Superior temporal gyrus (tissue), 1 donor: ENCODE measurements around the gene KHK.

ENCODE experiments used
- DNase-seq: peaks from one replicate; pipeline ENCODE4 v3.0.0-alpha.2; 2016; ENCODE audit errors: extremely low spot score

KHK gene

DNA sequence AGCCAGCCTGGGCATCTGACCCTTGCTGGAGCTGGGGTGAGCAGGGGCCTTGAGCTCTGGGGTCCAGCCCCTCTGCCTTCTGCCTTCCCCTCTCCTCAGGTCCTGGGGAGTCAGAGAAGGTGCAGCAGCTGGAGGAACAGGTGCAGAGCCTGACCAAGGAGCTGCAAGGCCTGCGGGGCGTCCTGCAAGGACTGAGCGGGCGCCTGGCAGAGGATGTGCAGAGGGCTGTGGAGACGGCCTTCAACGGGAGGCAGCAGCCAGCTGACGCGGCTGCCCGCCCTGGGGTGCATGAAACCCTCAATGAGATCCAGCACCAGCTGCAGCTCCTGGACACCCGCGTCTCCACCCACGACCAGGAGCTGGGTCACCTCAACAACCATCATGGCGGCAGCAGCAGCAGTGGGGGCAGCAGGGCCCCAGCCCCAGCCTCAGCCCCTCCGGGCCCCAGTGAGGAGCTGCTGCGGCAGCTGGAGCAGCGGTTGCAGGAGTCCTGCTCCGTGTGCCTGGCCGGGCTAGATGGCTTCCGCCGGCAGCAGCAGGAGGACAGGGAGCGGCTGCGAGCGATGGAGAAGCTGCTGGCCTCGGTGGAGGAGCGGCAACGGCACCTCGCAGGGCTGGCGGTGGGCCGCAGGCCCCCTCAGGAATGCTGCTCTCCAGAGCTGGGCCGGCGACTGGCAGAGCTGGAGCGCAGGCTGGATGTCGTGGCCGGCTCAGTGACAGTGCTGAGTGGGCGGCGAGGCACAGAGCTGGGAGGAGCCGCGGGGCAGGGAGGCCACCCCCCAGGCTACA lies 4.4 kb upstream of the KHK start:
- no peak for DNase-seq

DNA sequence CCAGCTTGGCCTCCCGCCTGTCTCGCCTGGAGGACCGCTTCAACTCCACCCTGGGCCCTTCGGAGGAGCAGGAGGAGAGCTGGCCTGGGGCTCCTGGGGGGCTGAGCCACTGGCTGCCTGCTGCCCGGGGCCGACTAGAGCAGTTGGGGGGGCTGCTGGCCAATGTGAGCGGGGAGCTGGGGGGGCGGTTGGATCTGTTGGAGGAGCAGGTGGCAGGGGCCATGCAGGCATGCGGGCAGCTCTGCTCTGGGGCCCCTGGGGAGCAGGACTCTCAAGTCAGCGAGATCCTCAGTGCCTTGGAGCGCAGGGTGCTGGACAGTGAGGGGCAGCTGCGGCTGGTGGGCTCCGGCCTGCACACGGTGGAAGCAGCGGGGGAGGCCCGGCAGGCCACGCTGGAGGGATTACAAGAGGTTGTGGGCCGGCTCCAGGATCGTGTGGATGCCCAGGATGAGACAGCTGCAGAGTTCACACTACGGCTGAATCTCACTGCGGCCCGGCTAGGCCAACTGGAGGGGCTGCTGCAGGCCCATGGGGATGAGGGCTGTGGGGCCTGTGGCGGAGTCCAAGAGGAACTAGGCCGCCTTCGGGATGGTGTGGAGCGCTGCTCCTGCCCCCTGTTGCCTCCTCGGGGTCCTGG lies 3.7 kb upstream of the KHK start:
- DNase-seq, result no peak

DNA sequence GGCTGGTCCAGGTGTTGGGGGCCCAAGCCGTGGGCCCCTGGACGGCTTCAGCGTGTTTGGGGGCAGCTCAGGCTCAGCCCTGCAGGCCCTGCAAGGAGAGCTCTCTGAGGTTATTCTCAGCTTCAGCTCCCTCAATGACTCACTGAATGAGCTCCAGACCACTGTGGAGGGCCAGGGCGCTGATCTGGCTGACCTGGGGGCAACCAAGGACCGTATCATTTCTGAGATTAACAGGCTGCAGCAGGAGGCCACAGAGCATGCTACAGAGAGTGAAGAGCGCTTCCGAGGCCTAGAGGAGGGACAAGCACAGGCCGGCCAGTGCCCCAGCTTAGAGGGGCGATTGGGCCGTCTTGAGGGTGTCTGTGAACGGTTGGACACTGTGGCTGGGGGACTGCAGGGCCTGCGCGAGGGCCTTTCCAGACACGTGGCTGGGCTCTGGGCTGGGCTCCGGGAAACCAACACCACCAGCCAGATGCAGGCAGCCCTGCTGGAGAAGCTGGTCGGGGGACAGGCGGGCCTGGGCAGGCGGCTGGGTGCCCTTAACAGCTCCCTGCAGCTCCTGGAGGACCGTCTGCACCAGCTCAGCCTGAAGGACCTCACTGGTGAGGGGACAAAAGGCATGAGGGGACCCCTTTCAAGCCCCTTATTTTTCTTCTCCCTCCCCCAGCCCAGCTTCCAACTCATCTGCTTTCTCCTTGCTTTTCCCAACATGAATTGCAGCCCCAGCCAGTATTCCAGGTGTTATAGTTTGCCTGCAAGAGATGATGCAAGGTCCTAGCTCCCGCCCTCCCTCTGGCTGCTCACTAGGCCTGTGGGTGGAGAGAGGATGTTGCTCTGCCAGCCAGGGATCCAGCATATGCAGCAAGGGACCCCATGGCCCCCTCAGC lies 2.9 kb upstream of the KHK start:
- no peak for DNase-seq

DNA sequence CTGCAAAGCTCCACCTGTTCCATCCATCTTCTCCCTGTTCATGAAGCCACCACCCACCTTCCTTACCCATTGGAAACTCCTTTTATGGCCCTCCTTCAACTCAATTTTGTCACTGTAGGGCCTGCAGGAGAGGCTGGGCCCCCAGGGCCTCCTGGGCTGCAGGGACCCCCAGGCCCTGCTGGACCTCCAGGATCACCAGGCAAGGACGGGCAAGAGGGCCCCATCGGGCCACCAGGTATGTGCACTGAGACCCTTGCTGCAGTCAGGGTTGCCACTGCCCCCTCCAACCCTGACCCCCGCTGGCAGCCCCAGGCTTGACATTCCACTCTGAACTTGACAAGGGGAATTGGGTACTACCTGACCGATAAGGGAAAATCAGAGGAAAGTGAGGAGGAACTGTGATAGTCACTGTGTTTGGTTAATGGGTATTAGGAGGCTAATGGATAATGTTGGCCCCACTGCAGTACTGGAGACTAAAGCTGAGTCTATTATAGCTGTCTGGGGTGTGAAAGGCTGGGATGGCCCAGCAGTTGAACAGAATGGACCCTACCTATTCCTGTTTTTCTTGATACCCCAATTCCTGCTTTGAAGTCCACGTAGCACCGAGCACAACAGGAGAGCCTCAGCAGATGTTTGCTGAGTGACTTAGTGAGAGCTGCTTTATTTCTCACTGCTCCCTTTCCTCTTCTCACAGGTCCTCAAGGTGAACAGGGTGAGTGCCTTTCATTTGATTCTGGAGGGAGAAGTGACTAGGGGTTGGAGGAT lies 2.1 kb upstream of the KHK start:
- no peak for DNase-seq

DNA sequence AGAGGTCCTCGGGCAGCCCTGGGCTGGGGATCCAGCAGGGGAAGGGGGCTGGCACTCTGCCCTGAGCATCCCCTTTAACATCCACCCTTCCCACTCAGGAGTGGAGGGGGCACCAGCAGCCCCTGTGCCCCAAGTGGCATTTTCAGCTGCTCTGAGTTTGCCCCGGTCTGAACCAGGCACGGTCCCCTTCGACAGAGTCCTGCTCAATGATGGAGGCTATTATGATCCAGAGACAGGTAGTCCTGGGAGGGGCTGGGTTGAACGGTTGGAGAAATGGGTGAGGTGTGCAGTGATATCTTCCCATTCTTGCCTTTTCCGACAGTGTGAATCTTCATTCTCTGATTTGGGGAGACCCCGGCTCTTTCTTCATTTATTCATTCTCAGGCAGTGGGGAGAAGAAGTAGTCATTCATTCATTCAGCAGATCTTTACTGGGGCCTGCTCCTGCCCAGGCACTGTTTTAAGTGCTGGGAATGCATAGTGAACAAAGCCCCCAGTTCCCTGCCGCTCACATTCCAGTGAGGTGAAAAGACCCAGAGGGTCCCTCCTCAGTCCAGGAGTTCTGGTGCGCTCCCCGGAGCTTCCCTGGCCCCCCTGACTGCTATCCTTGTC lies 1.4 kb upstream of the KHK start:
- no peak for DNase-seq

DNA sequence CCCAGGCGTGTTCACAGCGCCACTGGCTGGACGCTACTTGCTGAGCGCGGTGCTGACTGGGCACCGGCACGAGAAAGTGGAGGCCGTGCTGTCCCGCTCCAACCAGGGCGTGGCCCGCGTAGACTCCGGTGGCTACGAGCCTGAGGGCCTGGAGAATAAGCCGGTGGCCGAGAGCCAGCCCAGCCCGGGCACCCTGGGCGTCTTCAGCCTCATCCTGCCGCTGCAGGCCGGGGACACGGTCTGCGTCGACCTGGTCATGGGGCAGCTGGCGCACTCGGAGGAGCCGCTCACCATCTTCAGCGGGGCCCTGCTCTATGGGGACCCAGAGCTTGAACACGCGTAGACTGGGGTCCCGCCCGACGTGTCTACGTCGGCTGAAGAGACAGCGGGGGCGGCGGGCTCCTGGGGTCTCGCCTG lies 891 bp upstream of the KHK start:
- peak; percentile 74 for DNase-seq

DNA sequence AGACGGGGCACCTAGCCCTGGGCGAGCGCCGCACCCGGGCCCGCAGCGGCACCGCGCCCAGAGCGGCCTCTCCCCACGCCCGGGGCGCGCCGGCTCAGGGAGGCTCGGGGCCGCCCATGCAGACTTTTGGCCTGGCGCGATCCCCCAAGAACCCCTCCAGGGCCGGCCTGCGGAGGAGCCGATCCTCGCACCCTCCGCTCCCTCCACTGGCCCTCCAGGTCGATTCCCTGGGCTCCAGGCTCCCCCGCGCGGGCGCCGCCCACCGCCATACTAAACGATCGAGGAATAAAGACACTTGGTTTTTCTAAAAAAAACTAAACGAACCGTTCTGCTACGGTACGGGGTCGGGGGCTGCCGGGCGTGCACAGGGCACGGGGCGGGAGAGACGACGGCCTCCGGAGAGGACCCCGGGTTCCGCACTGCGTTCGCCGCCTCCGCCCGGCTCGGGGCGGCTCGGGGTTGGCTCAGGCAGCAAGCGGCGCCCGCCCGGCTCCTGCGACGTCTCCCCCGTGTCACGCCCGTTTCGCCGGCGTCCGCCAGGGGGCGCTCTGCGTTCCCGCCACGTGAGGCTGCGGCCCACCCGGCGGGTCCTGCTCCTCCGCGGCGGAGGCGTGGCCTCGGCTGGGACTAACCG lies 365 bp upstream of the KHK start:
- DNase-seq, result peak; percentile 95

DNA sequence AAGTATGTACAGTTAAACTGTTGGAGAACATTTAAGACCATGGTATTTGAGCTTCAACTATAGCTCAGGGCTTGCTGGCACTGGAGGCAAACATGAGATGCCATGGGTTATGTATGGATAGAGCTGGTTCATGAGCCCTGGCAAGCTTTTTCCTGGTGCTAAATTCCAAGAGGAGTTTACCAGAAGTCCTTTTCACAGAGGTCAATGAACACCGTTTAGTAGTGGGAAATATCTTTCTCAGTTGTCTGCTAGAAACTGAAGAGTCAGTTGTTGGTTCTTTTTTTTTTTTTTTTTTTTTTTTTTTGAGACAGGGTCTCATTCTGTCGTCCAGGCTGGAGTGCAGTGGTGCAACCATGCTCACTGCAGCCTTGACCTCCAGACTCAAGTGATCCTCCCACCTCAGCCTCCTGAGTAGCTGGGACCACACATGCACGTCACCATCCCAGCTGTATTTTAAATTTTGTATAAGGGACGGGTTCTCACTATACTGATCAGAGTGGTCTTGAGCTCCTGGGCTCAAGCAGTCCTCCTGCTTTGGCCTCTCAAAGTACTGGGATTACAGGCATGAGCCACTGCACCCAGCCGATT lies 1.3 kb downstream of the KHK start:
- peak; percentile 11 for DNase-seq

DNA sequence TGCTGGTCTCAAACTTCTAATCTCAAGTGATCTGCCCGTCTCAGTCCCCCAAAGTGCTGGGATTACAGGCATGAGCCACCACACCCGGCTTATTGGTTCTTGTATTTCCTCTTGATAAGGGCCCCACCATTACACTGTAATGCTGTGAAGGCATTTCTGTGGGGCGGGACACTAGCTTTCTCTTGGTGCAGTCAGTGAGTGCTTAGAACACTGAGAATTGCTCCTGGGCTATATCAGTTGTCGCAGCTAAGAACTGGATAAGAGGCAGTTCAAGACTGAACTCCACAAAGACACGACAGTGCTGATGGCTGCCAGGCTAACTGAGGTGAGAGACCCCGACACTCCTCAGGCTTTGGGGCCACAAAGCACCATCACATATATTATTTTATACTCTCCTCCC lies 2.1 kb downstream of the KHK start:
- DNase-seq, result no peak

DNA sequence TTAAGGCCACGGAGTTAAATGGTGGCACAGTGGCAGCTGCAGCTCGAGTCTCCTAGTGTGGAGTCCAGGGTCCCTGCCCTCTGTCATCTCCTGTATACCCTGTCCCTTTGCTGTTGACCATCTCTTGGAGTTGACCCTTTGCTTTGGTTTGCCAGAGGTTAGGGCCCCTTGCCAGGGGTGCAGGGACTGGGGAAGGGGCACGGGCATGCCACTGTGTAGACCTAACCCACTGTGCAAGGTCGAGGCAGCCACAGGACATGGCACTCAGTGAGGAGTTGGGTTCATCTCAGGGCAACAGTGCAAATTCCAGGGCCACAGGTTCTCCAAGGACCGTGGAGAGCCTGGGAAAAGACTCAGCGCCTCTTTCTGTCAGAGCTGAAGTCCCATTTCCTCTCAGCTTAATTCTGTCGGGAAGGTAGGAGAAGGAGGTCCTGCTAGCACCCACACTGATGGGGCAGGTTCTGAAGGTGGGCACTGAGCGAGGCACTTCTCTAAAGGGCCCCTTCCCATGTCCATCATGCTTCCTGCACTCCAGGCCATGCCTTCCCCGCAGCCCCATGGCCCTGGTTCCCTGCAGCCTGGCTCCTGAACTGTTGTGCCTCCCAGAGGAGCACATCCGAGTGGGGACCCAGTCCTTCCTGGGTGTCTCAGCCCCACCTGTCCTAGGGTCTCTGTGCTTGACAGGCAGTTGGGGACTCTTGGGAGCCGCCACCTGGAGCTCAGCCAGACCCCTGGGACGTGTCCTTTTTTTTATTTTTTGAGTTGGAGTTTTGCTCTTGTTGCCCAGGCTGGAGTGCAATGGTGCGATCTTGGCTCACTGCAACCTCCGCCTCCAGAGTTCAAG lies 2.8 kb downstream of the KHK start:
- no peak for DNase-seq

DNA sequence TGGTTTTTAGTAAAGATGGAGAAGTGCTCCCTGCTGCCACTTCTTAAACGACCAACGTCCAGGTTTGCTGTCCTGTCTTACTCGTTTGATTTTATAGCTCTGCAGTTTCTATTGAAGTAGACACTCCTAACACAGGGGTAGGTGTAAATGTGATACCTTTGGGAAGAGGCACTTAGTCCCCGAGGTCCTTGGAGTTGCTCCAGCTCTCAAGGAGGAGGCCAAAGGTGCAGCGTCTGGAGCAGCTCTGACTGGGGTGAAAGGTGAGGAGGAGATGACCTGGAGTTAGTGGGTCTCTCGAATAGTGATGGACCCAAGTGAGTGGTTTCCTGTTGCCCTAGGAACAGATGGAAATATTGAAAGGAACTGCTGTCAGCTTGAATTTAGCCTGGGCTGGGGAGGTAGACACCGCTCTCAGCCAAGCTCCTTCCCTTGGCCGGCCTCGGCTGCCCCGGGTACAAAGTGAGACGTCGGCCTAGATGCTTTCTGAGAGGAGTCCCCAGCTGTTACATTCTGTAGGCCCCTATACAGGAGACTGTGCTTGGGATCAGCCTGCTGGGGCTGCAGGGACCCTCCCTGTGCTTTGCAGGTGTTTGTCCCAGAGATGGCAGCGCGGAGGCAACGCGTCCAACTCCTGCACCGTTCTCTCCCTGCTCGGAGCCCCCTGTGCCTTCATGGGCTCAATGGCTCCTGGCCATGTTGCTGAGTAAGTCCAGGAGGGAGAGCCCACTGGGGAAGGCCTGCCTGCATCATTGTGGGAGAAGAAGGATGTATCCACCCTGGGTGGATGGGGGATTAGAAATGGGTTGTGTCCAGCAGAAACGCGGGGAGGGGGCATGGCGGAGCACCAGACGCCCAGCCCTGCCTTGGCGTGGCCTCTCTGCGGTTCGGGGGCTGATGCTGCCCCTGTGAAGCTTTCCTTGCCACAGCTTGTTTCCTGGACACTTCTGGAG lies 5.4 kb downstream of the KHK start:
- DNase-seq, result no peak

DNA sequence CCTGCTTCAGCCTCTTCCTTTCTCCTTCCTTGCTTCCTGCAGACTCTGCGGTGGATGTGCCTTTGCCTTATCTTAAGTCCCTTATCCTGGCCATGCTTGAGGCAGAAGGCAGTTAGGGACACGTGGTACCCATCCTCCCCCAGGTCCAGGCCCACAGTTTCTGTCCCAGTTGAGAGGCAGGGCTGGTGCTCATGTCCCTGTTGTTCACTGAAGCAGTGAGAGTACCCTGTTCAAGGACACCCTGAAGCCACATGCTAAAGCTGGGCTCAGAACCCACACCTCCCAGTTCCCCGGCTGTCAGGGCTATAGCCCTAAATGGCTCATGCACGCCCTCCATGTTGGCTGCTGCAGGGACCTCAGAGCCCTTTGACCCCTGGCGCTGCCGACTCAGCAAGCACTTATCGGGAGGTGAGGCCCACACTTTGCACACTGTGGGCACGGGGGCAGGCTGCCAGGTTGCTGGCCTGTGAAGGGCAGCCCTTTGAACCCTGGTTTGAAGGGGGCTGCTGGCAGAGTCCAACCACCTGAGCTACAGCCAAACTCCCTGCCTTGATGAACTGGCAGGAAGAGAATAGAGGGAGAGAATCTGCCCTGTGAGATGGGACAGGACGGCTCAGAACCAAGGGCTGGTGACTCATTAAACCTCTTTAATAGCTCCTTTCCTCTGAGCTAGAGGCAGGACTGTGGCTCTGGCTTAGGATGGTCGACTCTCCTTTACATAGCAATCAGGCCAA lies 6.3 kb downstream of the KHK start:
- DNase-seq, result no peak

DNA sequence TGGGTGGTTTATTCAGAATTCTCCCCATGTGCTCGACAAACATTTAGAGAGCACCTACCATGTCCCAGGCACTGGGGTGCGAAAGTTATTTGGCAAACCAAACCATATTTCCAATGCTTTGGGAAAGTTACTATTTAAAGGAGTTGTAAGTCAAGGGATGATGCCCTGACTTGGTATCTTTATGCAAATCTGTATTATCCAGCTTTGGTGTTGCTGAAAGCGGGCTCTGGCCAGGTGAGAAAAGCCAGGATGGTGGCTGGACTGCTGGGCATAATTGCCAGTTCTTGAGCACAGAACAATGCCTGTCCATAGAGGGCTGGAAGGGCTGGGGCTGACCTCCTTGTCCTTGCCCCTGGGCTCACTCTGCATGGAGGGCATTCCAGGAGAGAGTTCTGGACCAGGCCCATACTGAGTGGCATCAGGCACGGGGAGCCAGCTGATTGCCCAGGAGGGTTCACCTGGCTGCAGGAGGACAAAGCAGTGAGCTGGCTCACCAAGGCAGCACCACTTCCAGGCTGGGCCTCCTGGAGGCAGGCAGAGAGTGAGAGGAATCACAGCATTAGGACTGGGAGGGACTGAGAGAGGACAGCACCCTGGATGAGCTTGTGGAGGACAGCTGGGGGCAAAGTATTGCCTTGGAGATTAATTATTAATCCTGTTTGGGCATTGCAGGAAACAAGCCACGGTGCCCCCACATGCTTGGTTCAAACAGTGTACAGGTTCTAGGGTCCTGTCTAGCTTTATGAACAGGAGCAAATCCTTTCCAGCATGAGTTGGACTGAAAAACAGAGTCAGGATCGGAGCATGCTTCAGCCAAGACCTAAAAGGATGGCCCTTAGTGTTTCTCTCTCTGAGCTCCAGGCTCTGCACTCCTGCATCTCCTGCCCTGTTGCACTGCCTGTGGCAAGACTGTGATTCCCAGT lies 7.1 kb downstream of the KHK start:
- DNase-seq, result no peak

DNA sequence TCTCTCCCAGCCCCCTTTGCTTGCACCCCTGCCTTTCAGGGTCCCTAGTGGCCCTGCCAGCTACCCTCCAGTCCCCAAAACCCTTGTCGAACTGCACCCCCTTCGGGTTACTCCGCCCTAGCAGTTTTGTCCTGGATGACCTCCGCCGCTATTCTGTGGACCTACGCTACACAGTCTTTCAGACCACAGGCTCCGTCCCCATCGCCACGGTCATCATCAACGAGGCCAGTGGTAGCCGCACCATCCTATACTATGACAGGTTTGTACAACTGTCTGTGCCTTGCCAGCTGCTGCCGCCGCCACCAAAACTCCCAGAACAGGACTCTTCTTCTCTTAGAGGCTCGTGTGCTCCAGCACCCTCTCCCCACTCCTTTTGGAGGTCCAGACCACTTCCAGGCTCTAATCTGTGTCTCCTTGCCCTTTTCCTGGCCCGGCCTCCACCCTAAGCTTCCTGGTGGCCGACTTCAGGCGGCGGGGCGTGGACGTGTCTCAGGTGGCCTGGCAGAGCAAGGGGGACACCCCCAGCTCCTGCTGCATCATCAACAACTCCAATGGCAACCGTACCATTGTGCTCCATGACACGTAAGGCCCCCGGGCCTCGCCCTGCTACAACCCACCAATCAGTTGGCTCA lies 7.9 kb downstream of the KHK start:
- no peak for DNase-seq

DNA sequence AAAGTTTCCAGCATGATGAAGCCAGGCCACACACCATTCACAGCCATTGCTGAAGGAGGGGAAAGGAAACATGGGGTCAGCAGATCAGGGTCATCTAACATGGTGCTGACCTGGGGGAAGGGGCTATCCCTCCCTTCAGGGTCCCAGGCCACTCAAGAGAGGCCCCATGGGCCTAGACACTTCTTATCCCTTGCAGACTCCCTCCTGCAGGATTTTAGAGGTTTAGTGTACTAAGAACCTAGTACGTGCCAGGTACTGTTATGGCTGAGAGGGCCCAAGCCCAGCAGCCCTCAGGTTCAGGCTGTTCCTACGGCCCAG lies 8.8 kb downstream of the KHK start:
- DNase-seq, result no peak
